ENCODE measurements around the gene SFN. TPM values are rescaled to one million over a fixed set of nuclear protein-coding genes. Genes with fewer than 3 reads are reported as not detected.

The SFN gene
- total RNA-seq, 3 donors from 2014 or later (not counting 1 experiment from before 2014, with no cell fraction given) = 0.66 to 1.3 TPM; not detected in 1

- H3K4me3 ChIP-seq (ENCODE audit: low read length) = no peak overlapping the region
- WGBS (ENCODE audit: insufficient coverage) = 10% methylated on average over 3 of the region's 4 CpGs
These were observed 34.4 kb upstream of the SFN start for GRCh38 chr1:26828411-26828991.

DNA sequence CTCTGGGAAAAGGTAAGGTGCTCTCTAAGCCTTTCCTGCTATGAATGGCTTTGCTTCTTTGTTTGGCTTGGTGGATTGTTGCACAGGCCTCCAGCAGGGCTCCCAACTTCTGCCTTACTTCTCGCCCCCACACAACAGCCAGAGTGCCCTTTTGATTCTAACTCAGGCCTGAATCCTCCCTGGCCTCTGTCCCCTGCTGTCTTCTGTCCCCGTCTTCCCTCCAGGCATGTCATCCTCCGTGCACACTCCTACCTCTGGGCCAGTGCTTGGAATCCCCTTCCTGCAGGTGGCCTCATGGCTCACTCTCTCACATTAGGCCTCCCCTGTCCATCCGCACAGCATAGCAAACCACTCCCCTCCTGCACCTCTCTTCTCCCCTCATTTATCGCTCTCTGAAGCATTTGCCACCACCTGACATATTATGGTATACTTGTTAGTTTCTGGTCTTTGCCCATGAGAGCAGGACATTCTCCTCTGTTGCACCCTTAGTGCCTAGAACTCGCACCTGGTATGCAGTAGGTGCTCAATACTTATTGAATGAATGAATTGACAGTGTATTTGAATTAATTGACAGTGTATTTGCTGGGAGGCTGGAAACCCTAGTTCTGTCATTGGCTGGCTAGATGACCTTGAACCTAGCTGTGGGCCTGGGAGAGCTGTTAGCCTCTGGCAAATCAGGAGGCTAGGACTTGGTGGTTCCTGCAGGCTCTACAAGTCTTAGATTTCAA, 33.6 kb upstream of the SFN start:
- no peaks in the 10 kb centered on the region for H3K27me3 Mint-ChIP-seq (ENCODE audit: low read depth in 2 of 2)
- no peaks in the 10 kb centered on the region for H3K27me3 ChIP-seq (ENCODE audit: control insufficient read depth, insufficient read depth, low read length)
- 91% methylated on average over 5 of the region's 6 CpGs for WGBS (ENCODE audit: insufficient coverage)
- no peaks in the 10 kb centered on the region for H3K9me3 Mint-ChIP-seq
- intact Hi-C loops (cut with micrococcal nuclease) = no loop called here
- H3K36me3 ChIP-seq (ENCODE audit: control insufficient read depth, insufficient read depth, low read length) = peaks cover 18% of the 10 kb centered on the region
- ATAC-seq (no peak), DNase-seq (peak in 1 of 2 donors; percentile 20)
- no peaks in the 10 kb centered on the region for H3K36me3 Mint-ChIP-seq
- peaks cover 81% of the 10 kb centered on the region for H3K4me1 ChIP-seq (ENCODE audit: control insufficient read depth, insufficient read depth, low read length)
- H3K27ac ChIP-seq (ENCODE audit: low read length) = peak overlapping the region; percentile 61
- peak overlapping the region; percentile 45 for H3K4me3 Mint-ChIP-seq
- H3K4me1 Mint-ChIP-seq = peaks cover 71 to 79% of the 10 kb centered on the region in 2 donors
- no peaks in the 10 kb centered on the region for H3K9me3 ChIP-seq (ENCODE audit: control insufficient read depth, insufficient read depth, low read length)
- peak overlapping the region; percentile 99 to 100 for H3K27ac Mint-ChIP-seq
- no peak for TF ChIP-seq CTCF (IDR thresholded peaks at IDR 0.05)
- no peak overlapping the region for H3K4me3 ChIP-seq (ENCODE audit: low read length)

More at GRCh38 chr1:26828411-26828991, 34.4 kb upstream of the SFN start:
- Mint-ChIP-seq H3K4me3 (peak overlapping the region; percentile 93), H3K27me3 (ENCODE audit: low read depth in 2 of 2) (no peaks in the 10 kb centered on the region), H3K27ac (peak overlapping the region; percentile 99 to 100), H3K36me3 (no peaks in the 10 kb centered on the region), H3K4me1 (peaks cover 62 to 70% of the 10 kb centered on the region in 2 donors), H3K9me3 (no peaks in the 10 kb centered on the region)
- intact Hi-C loops (cut with micrococcal nuclease) = no loop called here
- H3K9me3 ChIP-seq (ENCODE audit: control insufficient read depth, insufficient read depth, low read length) = no peaks in the 10 kb centered on the region
- H3K27ac ChIP-seq (ENCODE audit: low read length) = peak overlapping the region; percentile 61
- peaks cover 73% of the 10 kb centered on the region for H3K4me1 ChIP-seq (ENCODE audit: control insufficient read depth, insufficient read depth, low read length)
- peak in 1 of 2 donors; percentile 66 for DNase-seq
- H3K36me3 ChIP-seq (ENCODE audit: control insufficient read depth, insufficient read depth, low read length) = peaks cover 13% of the 10 kb centered on the region
- ATAC-seq = peak in 2 of 3 donors; percentile 22 to 23
- H3K27me3 ChIP-seq (ENCODE audit: control insufficient read depth, insufficient read depth, low read length) = no peaks in the 10 kb centered on the region
- TF ChIP-seq CTCF (IDR thresholded peaks at IDR 0.05) = no peak

GRCh38 chr1:26831059-26831458, 31.9 kb upstream of the SFN start:
- intact Hi-C loops (cut with micrococcal nuclease) = no loop called here
- no peaks in the 10 kb centered on the region for H3K9me3 ChIP-seq (ENCODE audit: control insufficient read depth, insufficient read depth, low read length)
- H3K4me3 Mint-ChIP-seq = no peak overlapping the region
- H3K27me3 ChIP-seq (ENCODE audit: control insufficient read depth, insufficient read depth, low read length) = no peaks in the 10 kb centered on the region
- no peaks in the 10 kb centered on the region for H3K27me3 Mint-ChIP-seq (ENCODE audit: low read depth in 2 of 2)
- ATAC-seq (no peak), DNase-seq (no peak)
- H3K36me3 Mint-ChIP-seq = no peaks in the 10 kb centered on the region
- no peak overlapping the region for H3K27ac ChIP-seq (ENCODE audit: low read length)
- H3K27ac Mint-ChIP-seq = peak overlapping the region; percentile 99 to 100
- peaks cover 31% of the 10 kb centered on the region for H3K36me3 ChIP-seq (ENCODE audit: control insufficient read depth, insufficient read depth, low read length)
- H3K4me3 ChIP-seq (ENCODE audit: low read length) = no peak overlapping the region
- no peaks in the 10 kb centered on the region for H3K9me3 Mint-ChIP-seq
- peaks cover 72 to 79% of the 10 kb centered on the region in 2 donors for H3K4me1 Mint-ChIP-seq
- no peak for TF ChIP-seq CTCF (IDR thresholded peaks at IDR 0.05)
- WGBS (ENCODE audit: insufficient coverage) = 90% methylated on average over 1 of the region's 3 CpGs
- peaks cover 80% of the 10 kb centered on the region for H3K4me1 ChIP-seq (ENCODE audit: control insufficient read depth, insufficient read depth, low read length)
